RWPE2 (cell line): ENCODE data around the gene STRIP1.
A peak's percentile ranks its signal among the peaks of the same experiment; 100 is the strongest.

ENCODE experiments used
- ATAC-seq: fragments of 200-7000 bp; cut with Tn5 transposase; 3 replicates; pipeline ENCODE4 v1.9.1; 2021; ENCODE audit warnings: low read depth
- DNase-seq: peaks from one replicate; pipeline ENCODE4 v3.0.0-alpha.2; 2020; ENCODE audit warnings: low spot score
- H3K27ac ChIP-seq: fragments of 450-650 bp; 2 replicates; pipeline ENCODE4 v1.5.1; 2017; ENCODE audit warnings: mild to moderate bottlenecking; ENCODE audit not compliant: poor library complexity, severe bottlenecking
- H3K27me3 ChIP-seq: fragments of 250-450 bp; sonication (Bioruptor Pico); 2 replicates; pipeline ENCODE4 v1.5.1; 2021; ENCODE audit warnings: mild to moderate bottlenecking, moderate library complexity; ENCODE audit not compliant: insufficient read depth, poor library complexity, severe bottlenecking
- H3K36me3 ChIP-seq: fragments of 250-450 bp; sonication (Bioruptor Pico); 2 replicates; pipeline ENCODE4 v1.5.1; 2020; ENCODE audit warnings: low read depth, mild to moderate bottlenecking, moderate library complexity
- H3K4me1 ChIP-seq: fragments of 250-450 bp; sonication (Bioruptor Pico); 2 replicates; pipeline ENCODE4 v1.5.1; 2021; ENCODE audit warnings: mild to moderate bottlenecking, moderate library complexity; ENCODE audit not compliant: insufficient read depth, poor library complexity, severe bottlenecking
- H3K4me3 ChIP-seq: fragments of 250-450 bp; sonication (Bioruptor Pico); 2 replicates; pipeline ENCODE4 v1.5.1; 2021; ENCODE audit warnings: mild to moderate bottlenecking, moderate library complexity; ENCODE audit not compliant: severe bottlenecking
- H3K9me3 ChIP-seq: fragments of 250-450 bp; sonication (Bioruptor Pico); 2 replicates; pipeline ENCODE4 v1.5.1; 2021; ENCODE audit warnings: mild to moderate bottlenecking, moderate library complexity; ENCODE audit not compliant: severe bottlenecking
- TF ChIP-seq, protein P1 (sequence below): fragments of 450-650 bp; IDR thresholded peaks from one replicate; pipeline ENCODE4 v1.5.1; 2017; ENCODE audit warnings: mild to moderate bottlenecking, moderate library complexity; ENCODE audit not compliant: poor library complexity, severe bottlenecking

STRIP1 gene

DNA sequence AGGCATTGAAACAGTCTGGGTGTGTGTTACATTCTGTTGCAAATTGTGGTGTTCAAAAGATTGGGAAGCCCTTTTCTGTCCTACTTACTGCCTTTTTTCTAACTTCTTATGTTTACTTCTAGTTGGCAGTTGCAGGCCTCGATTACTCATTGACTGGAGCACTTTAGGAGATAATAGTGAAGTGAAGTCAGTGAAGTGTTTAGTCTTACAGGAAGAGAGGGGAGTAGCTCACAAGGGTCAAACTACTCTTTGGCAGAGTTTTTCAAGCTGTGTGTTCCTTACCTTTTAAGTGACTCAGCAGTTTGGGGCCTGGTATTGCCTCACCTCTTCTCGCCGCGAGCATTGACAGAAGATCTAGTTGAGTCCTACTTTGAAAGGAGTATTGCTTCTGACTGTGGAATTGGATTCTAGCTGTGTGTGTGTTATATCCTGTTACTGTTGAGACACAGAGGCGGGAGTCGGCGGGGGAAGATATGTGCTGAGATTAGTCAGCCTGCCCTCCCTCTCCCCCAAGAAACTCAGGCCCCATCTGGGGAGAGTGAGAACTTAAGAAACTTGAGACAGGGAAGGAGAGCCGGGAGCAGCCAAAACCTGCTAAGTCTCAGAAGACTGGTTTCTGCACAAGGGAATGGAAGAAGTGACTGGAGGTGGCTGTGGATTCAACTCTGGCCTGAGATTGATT, 30.5 kb upstream of the STRIP1 start:
- Histone ChIP-seq H3K27me3 (no peaks in the 10 kb centered on the region), H3K27ac (peak overlapping the region; percentile 86), H3K36me3 (peaks cover 4% of the 10 kb centered on the region), H3K9me3 (no peaks in the 10 kb centered on the region), H3K4me1 (peaks cover 37% of the 10 kb centered on the region), H3K4me3 (no peak overlapping the region)
- TF ChIP-seq, protein P1, sequence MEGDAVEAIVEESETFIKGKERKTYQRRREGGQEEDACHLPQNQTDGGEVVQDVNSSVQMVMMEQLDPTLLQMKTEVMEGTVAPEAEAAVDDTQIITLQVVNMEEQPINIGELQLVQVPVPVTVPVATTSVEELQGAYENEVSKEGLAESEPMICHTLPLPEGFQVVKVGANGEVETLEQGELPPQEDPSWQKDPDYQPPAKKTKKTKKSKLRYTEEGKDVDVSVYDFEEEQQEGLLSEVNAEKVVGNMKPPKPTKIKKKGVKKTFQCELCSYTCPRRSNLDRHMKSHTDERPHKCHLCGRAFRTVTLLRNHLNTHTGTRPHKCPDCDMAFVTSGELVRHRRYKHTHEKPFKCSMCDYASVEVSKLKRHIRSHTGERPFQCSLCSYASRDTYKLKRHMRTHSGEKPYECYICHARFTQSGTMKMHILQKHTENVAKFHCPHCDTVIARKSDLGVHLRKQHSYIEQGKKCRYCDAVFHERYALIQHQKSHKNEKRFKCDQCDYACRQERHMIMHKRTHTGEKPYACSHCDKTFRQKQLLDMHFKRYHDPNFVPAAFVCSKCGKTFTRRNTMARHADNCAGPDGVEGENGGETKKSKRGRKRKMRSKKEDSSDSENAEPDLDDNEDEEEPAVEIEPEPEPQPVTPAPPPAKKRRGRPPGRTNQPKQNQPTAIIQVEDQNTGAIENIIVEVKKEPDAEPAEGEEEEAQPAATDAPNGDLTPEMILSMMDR: no peak
- DNase-seq (peak; percentile 93), ATAC-seq (peak; percentile 96)

- Histone ChIP-seq H3K4me1 (peaks cover 37% of the 10 kb centered on the region), H3K36me3 (peaks cover 11% of the 10 kb centered on the region), H3K27ac (peak overlapping the region; percentile 86), H3K9me3 (no peaks in the 10 kb centered on the region), H3K27me3 (no peaks in the 10 kb centered on the region), H3K4me3 (no peak overlapping the region)
- TF ChIP-seq, protein P1: no peak
- 0 out of 3 replicates have a peak, but pooled peaks have one; percentile 1 for ATAC-seq
- no peak for DNase-seq
Observed at GRCh38 chr1:110004583-110004982, 29.8 kb upstream of the STRIP1 start.

- Histone ChIP-seq H3K36me3 (peaks cover 25% of the 10 kb centered on the region), H3K27ac (no peak overlapping the region), H3K9me3 (no peaks in the 10 kb centered on the region), H3K4me1 (peaks cover 37% of the 10 kb centered on the region), H3K4me3 (no peak overlapping the region), H3K27me3 (no peaks in the 10 kb centered on the region)
- TF ChIP-seq, protein P1: no peak
- DNase-seq (no peak), ATAC-seq (no peak)
Observed at GRCh38 chr1:110005971-110006370, 28.5 kb upstream of the STRIP1 start.

- TF ChIP-seq, protein P1: no peak
- no peak for ATAC-seq
- peaks cover 31% of the 10 kb centered on the region for H3K36me3 ChIP-seq
- no peaks in the 10 kb centered on the region for H3K27me3 ChIP-seq
- DNase-seq: no peak
- H3K27ac ChIP-seq: no peak overlapping the region
- H3K4me3 ChIP-seq: no peak overlapping the region
- H3K9me3 ChIP-seq: no peaks in the 10 kb centered on the region
- peaks cover 37% of the 10 kb centered on the region for H3K4me1 ChIP-seq
Observed at GRCh38 chr1:110006516-110006915, 27.9 kb upstream of the STRIP1 start.

DNA sequence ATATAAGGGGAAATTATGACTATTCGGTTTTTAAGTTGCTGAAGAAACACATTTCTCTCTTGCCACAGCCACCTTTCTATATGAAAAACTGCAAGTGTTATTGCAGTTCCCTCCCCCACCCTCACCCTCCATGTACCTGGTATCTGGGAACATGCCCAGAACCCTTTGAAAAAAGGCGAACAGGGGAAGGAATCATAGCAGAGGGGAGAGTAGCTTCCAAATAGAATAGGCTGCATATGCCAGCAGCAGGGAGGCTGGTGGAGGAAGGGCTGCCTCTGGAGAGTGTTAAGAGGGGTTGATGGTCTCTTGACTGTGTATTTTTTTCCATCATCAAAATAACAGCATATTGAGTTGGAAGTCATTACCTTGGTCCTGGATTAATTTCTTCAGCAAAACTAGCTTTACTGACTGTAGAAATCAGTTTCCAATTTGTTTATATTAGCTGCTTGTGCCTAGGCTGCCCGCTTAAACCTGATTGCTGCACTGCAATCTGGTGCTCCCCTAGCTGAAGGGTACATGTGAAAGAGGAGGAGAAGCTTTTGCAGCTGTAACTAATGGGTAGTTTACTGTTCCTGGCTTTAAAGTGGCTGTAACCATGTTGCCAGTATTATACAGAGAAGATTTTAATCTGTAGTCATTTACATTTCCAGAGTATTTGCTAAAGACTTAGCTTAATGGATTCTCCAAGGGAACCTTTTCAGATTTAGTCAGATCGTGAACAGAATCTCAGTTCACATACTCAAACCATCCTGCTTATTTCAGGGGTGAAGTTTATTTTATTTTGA, 27.2 kb upstream of the STRIP1 start:
- Histone ChIP-seq H3K4me1 (peaks cover 32% of the 10 kb centered on the region), H3K4me3 (no peak overlapping the region), H3K27me3 (no peaks in the 10 kb centered on the region), H3K9me3 (no peaks in the 10 kb centered on the region), H3K36me3 (peaks cover 38% of the 10 kb centered on the region), H3K27ac (no peak overlapping the region)
- no peak for DNase-seq
- TF ChIP-seq, protein P1: no peak
- ATAC-seq: no peak
